Neural progenitor cell (in vitro differentiated cells): ENCODE results near the gene PTX4. TPM values are rescaled to one million over a fixed set of nuclear protein-coding genes. Genes with fewer than 3 reads are reported as not detected.

Experiments
- DNase-seq: peaks from one replicate; pipeline ENCODE4 v3.0.0-alpha.2; 2016; ENCODE audit warnings: low spot score
- H2AFZ ChIP-seq: fragments of 200-600 bp; sonication (generic); replicated peaks from 2 replicates; pipeline ENCODE4 v1.6.1; 2016; ENCODE audit warnings: antibody characterized with exemption
- H3F3A ChIP-seq: fragments of 200-600 bp; sonication (generic); 2 replicates; pipeline ENCODE4 v1.6.1; 2016; ENCODE audit warnings: antibody characterized with exemption, low read depth
- H3K27ac ChIP-seq: fragments of 200-600 bp; sonication (generic); 2 replicates; pipeline ENCODE4 v1.5.1; 2016; ENCODE audit warnings: mild to moderate bottlenecking
- H3K27me3 ChIP-seq: fragments of 200-600 bp; sonication (generic); 2 replicates; pipeline ENCODE4 v1.6.1; 2016; ENCODE audit warnings: mild to moderate bottlenecking, moderate library complexity
- H3K36me3 ChIP-seq: fragments of 200-600 bp; sonication (generic); 2 replicates; pipeline ENCODE4 v1.5.1; 2016
- H3K4me1 ChIP-seq: fragments of 200-600 bp; sonication (generic); 2 replicates; pipeline ENCODE4 v1.6.1; 2016; ENCODE audit warnings: mixed run types
- H3K4me2 ChIP-seq: fragments of 200-600 bp; sonication (generic); 2 replicates; pipeline ENCODE4 v1.6.1; 2016
- H3K4me3 ChIP-seq: fragments of 200-600 bp; sonication (generic); 2 replicates; pipeline ENCODE4 v1.5.1; 2016
- H3K79me2 ChIP-seq: fragments of 200-600 bp; sonication (generic); 2 replicates; pipeline ENCODE4 v1.6.1; 2016; ENCODE audit warnings: low read depth
- H3K9ac ChIP-seq: fragments of 200-600 bp; sonication (generic); 2 replicates; pipeline ENCODE4 v1.6.1; 2016
- H3K9me3 ChIP-seq: fragments of 200-600 bp; sonication (generic); 2 replicates; pipeline ENCODE4 v1.5.1; 2016; ENCODE audit warnings: low read depth
- H4K20me1 ChIP-seq: fragments of 200-600 bp; sonication (generic); 2 replicates; pipeline ENCODE4 v1.6.1; 2016; ENCODE audit warnings: low read depth
- H3K27ac Mint-ChIP-seq: 3 replicates; pipeline ENCODE4 v1.8.0; 2021; ENCODE audit warnings: mixed read lengths
- H3K27me3 Mint-ChIP-seq: 2 replicates; pipeline ENCODE4 v1.8.0; 2022; ENCODE audit warnings: low read depth, mild to moderate bottlenecking, inconsistent platforms, moderate library complexity, mixed read lengths; ENCODE audit not compliant: insufficient read depth
- H3K36me3 Mint-ChIP-seq: 3 replicates; pipeline ENCODE4 v1.8.0; 2021; ENCODE audit warnings: mixed read lengths
- H3K4me1 Mint-ChIP-seq: 3 replicates; pipeline ENCODE4 v1.8.0; 2021; ENCODE audit warnings: mixed read lengths
- H3K4me3 Mint-ChIP-seq: 3 replicates; pipeline ENCODE4 v1.8.0; 2021; ENCODE audit warnings: mild to moderate bottlenecking, moderate library complexity, mixed read lengths
- H3K9me3 Mint-ChIP-seq: 3 replicates; pipeline ENCODE4 v1.8.0; 2020; ENCODE audit warnings: mixed read lengths
- EZH2 ChIP-seq: fragments of 200-600 bp; sonication (generic); IDR thresholded peaks from 2 replicates; pipeline ENCODE4 v1.6.1; 2017; ENCODE audit warnings: antibody characterized with exemption, mild to moderate bottlenecking, moderate library complexity
- EZH2phosphoT487 ChIP-seq: fragments of 200-600 bp; sonication (generic); IDR thresholded peaks from 2 replicates; pipeline ENCODE4 v1.6.1; 2017; ENCODE audit warnings: antibody characterized with exemption
- total RNA-seq: library from RNA; depleted of rRNA; stranded (reverse); fragments of >200 nt; gene quantifications from 2 replicates; pipeline ENCODE4 v1.2.3, GENCODE V29; 2015; ENCODE audit warnings: low replicate concordance
- TF ChIP-seq, protein P1 (sequence below): fragments of 200-600 bp; sonication (generic); IDR thresholded peaks from 2 replicates; pipeline ENCODE4 v1.5.1; 2017; ENCODE audit warnings: antibody characterized with exemption, mild to moderate bottlenecking

Gene PTX4
- total RNA-seq, 1 donor from 2014 or later = not detected

DNA sequence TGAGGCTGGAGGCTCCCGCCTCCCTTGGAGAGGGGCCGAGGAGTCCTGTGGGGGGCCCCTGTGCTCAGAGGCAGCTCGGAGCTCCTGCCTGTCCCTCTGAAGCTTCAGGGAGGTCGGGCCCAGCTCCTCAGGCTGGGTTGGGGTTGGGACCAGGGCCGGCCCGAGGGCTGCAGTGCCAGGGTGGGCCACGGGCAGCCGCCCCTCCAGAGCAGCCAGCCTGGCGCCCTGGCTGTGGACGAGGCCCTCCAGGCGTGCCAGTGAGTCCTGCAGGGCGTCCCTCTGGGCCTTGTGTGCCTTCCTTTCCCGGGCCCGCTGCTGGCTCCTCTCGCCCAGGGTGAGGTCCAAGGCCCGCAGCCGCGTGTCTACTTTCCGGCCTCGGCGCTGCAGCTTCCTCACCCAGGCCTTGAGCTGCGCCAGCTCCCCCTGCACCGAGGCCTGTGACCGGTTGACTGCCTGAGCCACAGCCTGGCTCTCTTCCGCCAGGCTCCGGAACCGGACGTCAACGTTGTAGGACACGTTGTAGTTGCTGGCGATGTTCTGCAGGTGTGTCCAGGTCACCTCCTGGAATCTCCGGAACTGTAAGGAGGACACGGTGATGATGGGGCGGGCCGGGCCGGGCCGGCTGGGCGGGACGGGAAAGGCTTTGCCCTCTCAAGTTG lies 1.2 kb downstream of the PTX4 start:
- peaks cover under 1% of the 10 kb centered on the region for H3K4me1 ChIP-seq
- H3K36me3 ChIP-seq = no peaks in the 10 kb centered on the region
- no peaks in the 10 kb centered on the region for H3K9me3 ChIP-seq
- no peak overlapping the region for H3K9ac ChIP-seq
- DNase-seq = no peak
- TF ChIP-seq, protein P1, sequence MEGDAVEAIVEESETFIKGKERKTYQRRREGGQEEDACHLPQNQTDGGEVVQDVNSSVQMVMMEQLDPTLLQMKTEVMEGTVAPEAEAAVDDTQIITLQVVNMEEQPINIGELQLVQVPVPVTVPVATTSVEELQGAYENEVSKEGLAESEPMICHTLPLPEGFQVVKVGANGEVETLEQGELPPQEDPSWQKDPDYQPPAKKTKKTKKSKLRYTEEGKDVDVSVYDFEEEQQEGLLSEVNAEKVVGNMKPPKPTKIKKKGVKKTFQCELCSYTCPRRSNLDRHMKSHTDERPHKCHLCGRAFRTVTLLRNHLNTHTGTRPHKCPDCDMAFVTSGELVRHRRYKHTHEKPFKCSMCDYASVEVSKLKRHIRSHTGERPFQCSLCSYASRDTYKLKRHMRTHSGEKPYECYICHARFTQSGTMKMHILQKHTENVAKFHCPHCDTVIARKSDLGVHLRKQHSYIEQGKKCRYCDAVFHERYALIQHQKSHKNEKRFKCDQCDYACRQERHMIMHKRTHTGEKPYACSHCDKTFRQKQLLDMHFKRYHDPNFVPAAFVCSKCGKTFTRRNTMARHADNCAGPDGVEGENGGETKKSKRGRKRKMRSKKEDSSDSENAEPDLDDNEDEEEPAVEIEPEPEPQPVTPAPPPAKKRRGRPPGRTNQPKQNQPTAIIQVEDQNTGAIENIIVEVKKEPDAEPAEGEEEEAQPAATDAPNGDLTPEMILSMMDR = no peak
- no peak for TF ChIP-seq EZH2phosphoT487
- no peak for TF ChIP-seq EZH2
- H3K27me3 ChIP-seq = peaks cover 21% of the 10 kb centered on the region
- H3K27ac ChIP-seq = no peak overlapping the region
- Mint-ChIP-seq H3K27me3 (peaks cover 4% of the 10 kb centered on the region), H3K36me3 (no peaks in the 10 kb centered on the region), H3K9me3 (no peaks in the 10 kb centered on the region), H3K27ac (no peak overlapping the region), H3K4me3 (no peak overlapping the region), H3K4me1 (peaks cover 2% of the 10 kb centered on the region)
- H3F3A ChIP-seq = peaks cover 3% of the 10 kb centered on the region
- no peak overlapping the region for H3K4me2 ChIP-seq
- H3K4me3 ChIP-seq = no peak overlapping the region
- no peaks in the 10 kb centered on the region for H4K20me1 ChIP-seq
- H2AFZ ChIP-seq = no peak overlapping the region
- H3K79me2 ChIP-seq = no peaks in the 10 kb centered on the region

DNA sequence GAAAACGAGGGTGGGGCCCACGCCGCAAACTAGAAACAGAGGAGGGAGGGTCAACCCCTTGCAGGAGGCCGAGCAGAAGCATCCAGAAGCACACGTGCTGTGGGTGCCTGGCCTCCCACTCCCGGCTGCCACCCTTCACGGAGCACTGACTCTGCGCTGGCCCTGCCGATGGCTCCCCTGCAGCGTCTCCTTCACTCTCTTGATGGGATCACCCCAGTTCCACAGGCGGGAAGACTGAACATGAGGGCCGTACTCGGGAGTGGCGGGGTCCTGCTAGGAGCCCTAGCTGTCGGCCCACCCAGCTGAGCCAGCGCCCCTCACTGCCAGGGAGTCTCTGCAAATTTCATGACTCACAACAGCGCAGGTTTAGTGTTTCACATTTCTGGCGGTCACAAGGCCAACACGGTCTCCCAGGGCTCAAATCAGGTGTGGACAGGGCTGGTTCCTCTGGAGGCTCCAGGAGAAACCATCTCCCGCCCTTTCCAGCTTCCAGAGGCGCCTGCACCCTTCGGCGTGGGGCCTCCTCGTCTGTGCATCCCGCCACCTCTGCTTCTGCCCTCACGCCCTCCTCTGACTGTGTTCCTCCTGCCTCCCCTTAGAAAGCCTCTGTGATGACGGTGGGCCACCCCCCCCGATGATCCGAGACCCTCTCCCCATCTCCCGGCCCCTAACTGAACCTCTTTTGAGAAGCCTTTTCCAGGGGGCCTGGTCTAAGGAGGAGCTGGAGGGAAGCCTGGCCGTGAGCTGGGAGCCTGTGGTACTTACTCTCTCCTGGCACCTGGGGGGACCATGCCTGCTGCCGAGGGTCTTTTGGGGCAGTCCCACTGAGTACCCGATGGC lies 2.0 kb downstream of the PTX4 start:
- H3K4me1 Mint-ChIP-seq = no peaks in the 10 kb centered on the region
- no peaks in the 10 kb centered on the region for H3F3A ChIP-seq
- no peak overlapping the region for H3K9ac ChIP-seq
- DNase-seq = no peak
- H3K4me2 ChIP-seq = no peak overlapping the region
- no peaks in the 10 kb centered on the region for H3K36me3 ChIP-seq
- H3K4me3 ChIP-seq = no peak overlapping the region
- peaks cover 4% of the 10 kb centered on the region for H3K27me3 Mint-ChIP-seq
- H3K27me3 ChIP-seq = peaks cover 29% of the 10 kb centered on the region
- TF ChIP-seq EZH2phosphoT487 (no peak), EZH2 (no peak)
- TF ChIP-seq, protein P1 = no peak
- no peaks in the 10 kb centered on the region for H3K9me3 ChIP-seq
- H3K9me3 Mint-ChIP-seq = no peaks in the 10 kb centered on the region
- no peaks in the 10 kb centered on the region for H3K36me3 Mint-ChIP-seq
- no peak overlapping the region for H3K27ac ChIP-seq
- H3K4me1 ChIP-seq = no peaks in the 10 kb centered on the region
- no peaks in the 10 kb centered on the region for H4K20me1 ChIP-seq
- no peak overlapping the region for H3K4me3 Mint-ChIP-seq
- no peak overlapping the region for H3K27ac Mint-ChIP-seq
- H2AFZ ChIP-seq = no peak overlapping the region
- no peaks in the 10 kb centered on the region for H3K79me2 ChIP-seq

DNA sequence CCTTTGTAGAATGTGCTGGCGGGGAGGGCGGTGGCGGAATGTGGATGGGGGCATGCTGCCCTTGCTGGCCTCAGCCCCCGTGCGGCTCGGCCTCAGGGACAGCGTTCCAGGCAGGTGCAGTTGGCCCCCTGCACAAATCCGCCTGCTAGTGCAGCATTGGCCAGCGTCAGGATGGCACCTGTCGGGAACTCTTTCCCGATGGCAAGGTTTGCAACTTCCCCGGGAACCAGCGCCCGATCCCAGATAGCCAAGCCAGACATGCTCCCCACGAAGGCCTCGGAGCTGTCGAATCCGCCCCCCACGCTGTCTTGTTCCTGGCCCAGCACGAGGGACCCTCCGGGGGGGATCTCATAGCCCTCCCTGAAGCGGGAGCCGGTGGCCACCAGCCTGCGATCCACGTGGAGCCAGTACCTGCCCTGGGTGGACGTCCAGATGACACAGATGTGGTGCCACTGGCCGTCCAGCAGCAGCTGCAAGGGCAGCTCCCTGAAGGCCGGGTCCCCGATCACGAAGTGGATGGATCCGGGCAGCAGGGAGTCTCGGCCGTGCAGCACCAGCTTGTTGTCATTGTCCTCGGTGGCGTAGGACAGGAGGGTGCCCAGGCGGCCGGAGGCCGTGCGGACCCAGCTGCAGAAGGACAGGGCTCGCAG lies 2.8 kb downstream of the PTX4 start:
- H3K4me2 ChIP-seq = no peak overlapping the region
- no peaks in the 10 kb centered on the region for H3F3A ChIP-seq
- TF ChIP-seq EZH2phosphoT487 = no peak
- no peaks in the 10 kb centered on the region for H3K9me3 ChIP-seq
- peaks cover 30% of the 10 kb centered on the region for H3K27me3 ChIP-seq
- Mint-ChIP-seq H3K4me1 (no peaks in the 10 kb centered on the region), H3K27me3 (peaks cover 5% of the 10 kb centered on the region), H3K9me3 (no peaks in the 10 kb centered on the region), H3K4me3 (no peak overlapping the region), H3K36me3 (no peaks in the 10 kb centered on the region), H3K27ac (no peak overlapping the region)
- H4K20me1 ChIP-seq = no peaks in the 10 kb centered on the region
- H3K4me1 ChIP-seq = no peaks in the 10 kb centered on the region
- no peak for DNase-seq
- H2AFZ ChIP-seq = no peak overlapping the region
- no peaks in the 10 kb centered on the region for H3K36me3 ChIP-seq
- H3K79me2 ChIP-seq = no peaks in the 10 kb centered on the region
- H3K4me3 ChIP-seq = no peak overlapping the region
- no peak overlapping the region for H3K9ac ChIP-seq
- no peak overlapping the region for H3K27ac ChIP-seq
